Measurements from ENCODE around the gene LPIN1.

The LPIN1 gene

GRCh38 chr2:11746376-11746806, at the start of gene LPIN1:
Gene LPIN1, plus strand, starts transcription at chr2:11746632. Its CDS starts 18,910 bp downstream, at chr2:11765542.
- no peak for TF ChIP-seq GATA2 (IDR thresholded peaks at IDR 0.05; ENCODE audit: low read depth, low read length)
- TF ChIP-seq GATA3 (IDR thresholded peaks at IDR 0.05; ENCODE audit: low read depth, low read length), result no peak

GRCh38 chr2:11696736-11697102, 49.7 kb upstream of the LPIN1 start:
- TF ChIP-seq GATA3 (IDR thresholded peaks at IDR 0.05; ENCODE audit: low read depth, low read length), result no peak
- no peak for TF ChIP-seq GATA2 (IDR thresholded peaks at IDR 0.05; ENCODE audit: low read depth, low read length)

GRCh38 chr2:11697103-11697871, 49.1 kb upstream of the LPIN1 start:
- TF ChIP-seq GATA3 (IDR thresholded peaks at IDR 0.05; ENCODE audit: low read depth, low read length), result no peak
- TF ChIP-seq GATA2 (IDR thresholded peaks at IDR 0.05; ENCODE audit: low read depth, low read length), result no peak

GRCh38 chr2:11698009-11698922, 48.2 kb upstream of the LPIN1 start:
- TF ChIP-seq GATA3 (IDR thresholded peaks at IDR 0.05; ENCODE audit: low read depth, low read length) (no peak), GATA2 (IDR thresholded peaks at IDR 0.05; ENCODE audit: low read depth, low read length) (no peak)

GRCh38 chr2:11699686-11700670, 46.5 kb upstream of the LPIN1 start:
- TF ChIP-seq GATA3 (IDR thresholded peaks at IDR 0.05; ENCODE audit: low read depth, low read length) (no peak), GATA2 (IDR thresholded peaks at IDR 0.05; ENCODE audit: low read depth, low read length) (no peak)

GRCh38 chr2:11701206-11701605, 45.2 kb upstream of the LPIN1 start:
- TF ChIP-seq GATA2 (IDR thresholded peaks at IDR 0.05; ENCODE audit: low read depth, low read length), result no peak
- no peak for TF ChIP-seq GATA3 (IDR thresholded peaks at IDR 0.05; ENCODE audit: low read depth, low read length)

- TF ChIP-seq GATA2 (IDR thresholded peaks at IDR 0.05; ENCODE audit: low read depth, low read length), result no peak
- no peak for TF ChIP-seq GATA3 (IDR thresholded peaks at IDR 0.05; ENCODE audit: low read depth, low read length)
These were observed 44.6 kb upstream of the LPIN1 start for GRCh38 chr2:11701751-11702301.

- TF ChIP-seq GATA2 (IDR thresholded peaks at IDR 0.05; ENCODE audit: low read depth, low read length) (no peak), GATA3 (IDR thresholded peaks at IDR 0.05; ENCODE audit: low read depth, low read length) (no peak)
These were observed 43.5 kb upstream of the LPIN1 start for GRCh38 chr2:11702946-11703345.

GRCh38 chr2:11703700-11704099, 42.7 kb upstream of the LPIN1 start:
- no peak for TF ChIP-seq GATA3 (IDR thresholded peaks at IDR 0.05; ENCODE audit: low read depth, low read length)
- TF ChIP-seq GATA2 (IDR thresholded peaks at IDR 0.05; ENCODE audit: low read depth, low read length), result no peak

GRCh38 chr2:11705063-11705462, 41.4 kb upstream of the LPIN1 start:
- TF ChIP-seq GATA3 (IDR thresholded peaks at IDR 0.05; ENCODE audit: low read depth, low read length) (no peak), GATA2 (IDR thresholded peaks at IDR 0.05; ENCODE audit: low read depth, low read length) (no peak)

GRCh38 chr2:11705711-11706110, 40.7 kb upstream of the LPIN1 start:
- TF ChIP-seq GATA3 (IDR thresholded peaks at IDR 0.05; ENCODE audit: low read depth, low read length) (no peak), GATA2 (IDR thresholded peaks at IDR 0.05; ENCODE audit: low read depth, low read length) (no peak)

GRCh38 chr2:11708106-11708505, 38.3 kb upstream of the LPIN1 start:
- TF ChIP-seq GATA3 (IDR thresholded peaks at IDR 0.05; ENCODE audit: low read depth, low read length), result no peak
- TF ChIP-seq GATA2 (IDR thresholded peaks at IDR 0.05; ENCODE audit: low read depth, low read length), result no peak

- TF ChIP-seq GATA2 (IDR thresholded peaks at IDR 0.05; ENCODE audit: low read depth, low read length) (no peak), GATA3 (IDR thresholded peaks at IDR 0.05; ENCODE audit: low read depth, low read length) (no peak)
These were observed 37.1 kb upstream of the LPIN1 start for GRCh38 chr2:11709293-11709692.

All from SH-SY5Y (cell line).